Stimulated activated CD8-positive, alpha-beta memory T cell treated with anti-CD3 and anti-CD28 coated beads, Interleukin-12 subunit alpha, Interleukin-12 subunit beta, amount 100 ng/mL, for 1 hour (primary cell): Measurements from ENCODE around the gene DAPL1.

ENCODE experiments used
- DNase-seq: peaks from one replicate; pipeline ENCODE4 v3.0.0-alpha.2; 2020; ENCODE audit warnings: low read depth

The DAPL1 gene

GRCh38 chr2:158795195-158795924, at the start of gene DAPL1:
Gene DAPL1, plus strand, starts transcription at chr2:158795317. Its CDS starts 56 bp downstream, at chr2:158795373.
- DNase-seq = no peak

DNA sequence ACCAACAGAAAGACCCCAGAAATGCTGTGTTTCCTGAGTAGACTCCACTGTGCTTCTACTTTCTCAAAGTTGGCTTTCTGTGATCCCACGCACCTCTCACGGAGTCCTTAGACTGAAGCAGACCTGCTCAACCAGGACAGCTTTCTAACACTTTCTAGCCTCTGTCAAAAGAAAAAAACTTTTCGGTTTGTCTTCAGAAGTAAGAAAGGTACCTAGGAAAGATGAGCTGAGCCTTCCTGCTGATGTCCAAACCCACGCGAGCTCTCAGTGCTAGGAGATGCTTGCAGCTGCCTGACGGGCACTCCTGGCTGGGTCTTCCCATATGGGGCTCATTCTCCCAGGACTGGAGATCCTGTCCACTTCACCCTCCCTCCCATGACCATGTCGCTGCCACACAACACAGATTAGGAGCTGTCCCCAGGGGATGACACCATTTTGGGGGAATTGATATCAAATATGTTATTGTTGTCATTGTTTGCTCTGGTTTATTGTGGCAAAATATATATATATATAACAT, 49.2 kb upstream of the DAPL1 start:
- no peak for DNase-seq

DNA sequence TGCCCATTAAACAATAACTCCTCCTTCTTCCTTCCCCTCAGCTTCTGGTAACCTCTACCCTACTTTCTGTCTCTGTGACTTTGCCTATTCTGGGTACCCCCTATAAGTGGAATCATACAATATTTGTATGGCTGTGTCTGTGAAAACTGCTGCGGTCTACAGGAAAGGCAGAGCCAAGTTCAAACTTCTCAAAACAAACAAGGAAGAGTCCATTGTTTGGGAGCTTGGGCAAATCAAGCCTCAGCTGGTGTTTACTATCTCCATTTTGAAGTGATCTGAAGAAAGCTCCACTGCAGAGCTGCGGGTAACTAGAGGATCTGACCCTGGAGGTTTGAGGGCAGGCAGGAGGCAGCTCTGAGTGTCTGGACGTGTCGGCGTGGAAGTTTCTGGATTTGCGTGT, 48.6 kb upstream of the DAPL1 start:
- DNase-seq = no peak

- DNase-seq = no peak
These were observed 47.8 kb upstream of the DAPL1 start for GRCh38 chr2:158747281-158747680.

GRCh38 chr2:158748926-158749590, 46.1 kb upstream of the DAPL1 start:
- no peak for DNase-seq

DNA sequence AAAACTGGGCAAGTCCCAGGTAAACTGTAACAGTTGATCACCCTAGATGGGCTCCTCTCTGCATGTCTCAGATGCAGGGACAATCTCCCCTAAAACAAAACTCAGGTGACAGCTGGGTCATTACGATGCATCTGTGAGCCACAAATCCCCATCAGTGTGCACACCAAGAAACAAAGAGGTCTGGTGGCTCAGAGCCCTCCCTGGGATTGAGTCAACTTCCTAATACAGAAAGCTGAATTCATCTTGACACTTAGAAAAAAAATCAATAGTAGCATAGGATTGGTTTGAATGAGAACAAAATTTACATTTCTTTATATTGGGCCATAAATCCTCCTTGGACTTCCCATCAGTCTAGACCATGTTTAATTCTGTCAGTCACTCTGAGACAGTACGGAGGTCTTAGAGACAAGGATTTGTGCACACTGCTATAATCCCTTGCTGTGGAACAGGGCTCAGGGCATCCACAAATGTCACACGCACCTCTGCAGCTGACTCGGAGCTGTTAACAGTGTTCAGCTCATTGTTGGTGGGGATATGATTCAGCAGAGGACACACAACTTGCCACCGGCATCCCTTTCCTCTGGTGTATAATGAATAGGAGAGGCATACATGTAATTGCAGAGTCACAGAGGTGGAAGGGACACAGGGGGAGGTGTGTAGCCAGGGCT, 44.5 kb upstream of the DAPL1 start:
- DNase-seq = no peak

GRCh38 chr2:158753641-158754611, 41.2 kb upstream of the DAPL1 start:
- DNase-seq = peak; percentile 15

GRCh38 chr2:158755310-158756087, 39.6 kb upstream of the DAPL1 start:
- no peak for DNase-seq

- DNase-seq = no peak
These were observed 38.8 kb upstream of the DAPL1 start for GRCh38 chr2:158756331-158756730.

DNA sequence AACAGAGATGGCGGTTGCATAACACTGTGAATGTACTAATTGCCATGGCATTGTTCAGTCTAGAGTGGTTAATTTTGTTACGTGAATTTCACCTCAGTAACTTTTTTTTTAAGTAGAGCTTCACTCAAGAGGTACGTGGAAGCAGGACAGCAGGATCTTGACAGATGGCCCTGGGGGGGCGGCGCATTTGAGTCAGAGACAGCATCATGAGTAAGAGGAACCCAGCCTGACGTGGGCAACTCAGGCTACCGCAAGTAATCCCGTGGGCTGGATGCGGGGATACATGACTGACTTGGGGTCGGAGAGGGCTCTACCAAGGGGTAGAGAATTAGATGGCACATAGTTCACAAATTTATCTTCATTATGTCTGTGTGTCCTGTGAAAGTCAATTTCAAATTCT, 38.1 kb upstream of the DAPL1 start:
- DNase-seq = no peak

- DNase-seq = no peak
These were observed 34.2 kb upstream of the DAPL1 start for GRCh38 chr2:158760887-158761286.

- DNase-seq = no peak
These were observed 33.5 kb upstream of the DAPL1 start for GRCh38 chr2:158761621-158762020.

DNA sequence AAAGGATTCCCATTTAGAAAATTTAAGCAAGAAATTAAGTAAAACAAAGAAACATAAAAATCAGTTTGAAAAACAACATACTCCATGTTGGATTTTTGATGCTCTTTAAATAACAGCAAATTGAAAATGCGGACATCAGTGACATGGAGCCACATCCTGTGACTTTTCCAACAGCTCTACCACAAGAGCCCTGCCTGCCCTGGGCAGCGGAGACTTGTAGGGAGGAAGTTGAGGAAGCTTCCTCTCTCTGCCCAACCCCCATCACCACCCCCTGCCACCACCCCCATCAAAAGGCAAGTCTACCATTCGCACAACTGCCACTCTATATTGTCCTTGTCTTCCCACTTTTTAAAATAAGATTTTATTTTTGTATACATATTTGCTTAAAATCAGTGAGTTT, 32.8 kb upstream of the DAPL1 start:
- no peak for DNase-seq

- DNase-seq = no peak
These were observed 28.6 kb upstream of the DAPL1 start for GRCh38 chr2:158766524-158766923.

- no peak for DNase-seq
These were observed 22.6 kb upstream of the DAPL1 start for GRCh38 chr2:158772306-158773078.

DNA sequence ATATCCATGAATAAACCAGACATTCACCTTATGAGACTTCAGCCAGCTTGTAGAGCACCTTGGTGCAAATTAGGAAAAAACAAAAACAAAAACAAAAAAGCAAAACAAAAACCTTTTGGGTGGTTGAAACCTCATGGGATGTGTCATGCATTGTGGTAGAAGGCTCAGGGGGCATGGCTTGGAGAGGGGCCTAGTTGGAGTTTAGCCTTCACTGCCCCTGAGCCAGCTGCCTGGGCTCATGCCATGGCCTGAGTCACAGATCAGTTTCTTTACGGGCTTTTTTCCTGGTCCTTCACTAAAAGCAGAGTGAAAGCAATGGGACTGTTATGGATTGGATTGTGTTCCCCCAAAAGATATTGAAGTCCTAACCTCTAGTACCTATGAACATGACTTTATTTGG, 22.0 kb upstream of the DAPL1 start:
- DNase-seq = no peak

DNA sequence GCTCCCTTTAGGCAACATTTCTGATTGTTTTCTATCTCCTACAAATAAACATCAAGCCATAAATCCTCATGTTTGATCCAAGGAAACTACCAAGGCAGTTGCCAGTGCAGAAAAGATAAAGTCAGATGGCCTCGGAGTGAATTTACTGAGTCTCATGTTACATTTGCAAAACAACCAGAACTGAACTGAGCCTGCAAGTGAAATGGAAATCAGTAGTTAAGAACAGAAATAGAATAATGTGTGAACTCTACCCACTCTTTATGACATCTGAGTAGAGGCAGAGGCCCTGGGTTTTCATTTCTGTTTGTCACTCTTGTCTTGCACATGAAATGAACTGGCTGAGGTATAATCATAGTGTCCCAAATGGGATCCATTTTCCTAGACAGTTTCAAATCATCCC, 20.4 kb upstream of the DAPL1 start:
- DNase-seq = no peak

DNA sequence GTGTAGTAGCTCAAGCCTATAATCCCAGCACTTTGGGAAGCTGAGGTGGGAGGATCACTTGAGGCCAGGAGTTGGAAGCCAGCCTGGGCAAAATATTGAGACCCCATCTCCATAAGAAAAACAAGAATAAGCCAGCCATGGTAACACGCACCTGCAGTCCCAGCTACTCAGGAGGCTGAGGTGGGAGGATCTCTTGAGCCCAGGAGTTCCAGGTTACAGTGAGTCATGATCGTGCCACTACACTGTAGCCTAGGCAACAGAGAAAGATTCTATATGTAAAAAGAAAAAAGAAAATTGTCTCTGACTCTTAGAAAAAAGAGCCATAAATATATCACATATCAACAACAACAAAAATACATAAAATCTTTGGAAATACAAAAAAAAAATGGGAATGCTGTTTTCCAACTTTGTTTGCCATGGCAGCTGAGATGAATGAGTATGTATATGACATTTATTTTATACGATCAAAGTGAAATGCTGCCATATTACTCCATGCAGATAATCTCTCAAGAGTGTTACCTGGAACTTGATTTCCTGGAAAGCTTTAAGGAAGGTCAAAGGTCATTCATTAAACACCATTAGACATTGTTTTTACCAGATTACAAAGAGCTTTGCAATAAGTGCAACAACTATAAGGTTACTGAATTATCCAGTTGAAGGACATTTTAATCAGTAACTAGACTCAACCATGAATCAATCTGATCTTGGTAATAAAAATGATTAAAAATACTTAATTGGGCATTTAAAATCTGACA, 19.7 kb upstream of the DAPL1 start:
- no peak for DNase-seq

DNA sequence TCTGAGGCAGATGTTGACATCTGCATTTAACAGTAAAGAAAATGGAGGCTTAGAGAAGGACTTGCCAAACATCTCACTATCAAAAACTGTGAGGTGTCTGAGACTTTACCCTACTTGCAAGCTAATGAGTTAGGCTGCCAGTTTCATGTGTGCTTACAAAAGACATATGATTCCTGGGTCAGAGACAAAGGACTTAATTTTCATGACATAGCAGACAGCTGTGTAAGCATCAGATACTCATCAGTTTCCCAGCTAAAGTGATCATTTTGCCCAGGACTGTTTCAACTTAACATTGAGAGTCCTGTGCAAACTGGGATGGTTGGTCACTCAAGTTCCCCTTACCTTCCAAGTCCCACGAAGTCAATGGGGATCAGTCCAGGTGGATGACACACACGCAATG, 18.9 kb upstream of the DAPL1 start:
- no peak for DNase-seq

DNA sequence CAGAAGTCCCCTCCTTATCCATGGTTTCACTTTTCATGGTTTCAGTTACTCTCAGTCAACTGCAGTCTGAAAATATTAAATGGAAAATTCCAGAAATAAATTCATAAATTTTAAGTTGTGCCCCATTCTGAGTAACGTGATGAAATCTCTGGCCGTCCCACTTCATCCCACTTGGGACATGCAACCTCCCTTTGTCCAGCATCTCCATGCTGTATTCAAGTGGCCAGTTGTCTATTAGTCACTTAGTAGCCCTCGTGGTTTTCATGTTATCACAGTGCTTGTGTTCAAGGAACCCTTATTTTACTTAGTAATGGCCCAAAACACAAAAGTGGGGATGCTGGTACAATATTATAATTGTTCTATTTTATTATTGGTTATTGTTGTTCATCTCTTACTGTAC, 18.0 kb upstream of the DAPL1 start:
- DNase-seq = no peak
